ENCODE measurements around the gene DUOXA1.
"Not testable (repeated sequence)": the region's sequence is repeated elsewhere in the genome, so short reads cannot be mapped to it uniquely, and the experiment has no call there.

DUOXA1 gene

DNA sequence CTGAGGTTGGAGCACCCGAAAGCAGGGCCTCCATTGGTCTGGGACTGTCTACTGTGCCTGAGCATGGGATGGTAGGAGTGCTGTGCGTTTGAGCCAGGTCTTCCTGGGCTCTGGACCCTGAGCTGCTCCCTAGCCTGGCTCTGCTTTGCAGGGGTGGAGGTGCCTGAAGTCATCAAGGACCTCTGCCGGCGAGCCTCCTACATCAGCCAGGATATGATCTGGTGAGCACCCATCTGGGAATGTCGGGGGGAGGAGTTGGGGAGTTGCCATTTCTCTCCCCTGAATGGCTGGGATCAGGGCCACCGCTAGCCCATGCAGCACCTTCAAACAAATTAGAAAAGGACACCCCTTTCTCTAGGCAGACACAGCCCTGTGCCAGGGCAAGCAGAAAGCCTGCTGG is 20.8 kb upstream of the DUOXA1 start:
- DNase-seq = no peak

- no peak for DNase-seq
Measured at GRCh38 chr15:45149060-45149459, 19.4 kb upstream of the DUOXA1 start.

DNA sequence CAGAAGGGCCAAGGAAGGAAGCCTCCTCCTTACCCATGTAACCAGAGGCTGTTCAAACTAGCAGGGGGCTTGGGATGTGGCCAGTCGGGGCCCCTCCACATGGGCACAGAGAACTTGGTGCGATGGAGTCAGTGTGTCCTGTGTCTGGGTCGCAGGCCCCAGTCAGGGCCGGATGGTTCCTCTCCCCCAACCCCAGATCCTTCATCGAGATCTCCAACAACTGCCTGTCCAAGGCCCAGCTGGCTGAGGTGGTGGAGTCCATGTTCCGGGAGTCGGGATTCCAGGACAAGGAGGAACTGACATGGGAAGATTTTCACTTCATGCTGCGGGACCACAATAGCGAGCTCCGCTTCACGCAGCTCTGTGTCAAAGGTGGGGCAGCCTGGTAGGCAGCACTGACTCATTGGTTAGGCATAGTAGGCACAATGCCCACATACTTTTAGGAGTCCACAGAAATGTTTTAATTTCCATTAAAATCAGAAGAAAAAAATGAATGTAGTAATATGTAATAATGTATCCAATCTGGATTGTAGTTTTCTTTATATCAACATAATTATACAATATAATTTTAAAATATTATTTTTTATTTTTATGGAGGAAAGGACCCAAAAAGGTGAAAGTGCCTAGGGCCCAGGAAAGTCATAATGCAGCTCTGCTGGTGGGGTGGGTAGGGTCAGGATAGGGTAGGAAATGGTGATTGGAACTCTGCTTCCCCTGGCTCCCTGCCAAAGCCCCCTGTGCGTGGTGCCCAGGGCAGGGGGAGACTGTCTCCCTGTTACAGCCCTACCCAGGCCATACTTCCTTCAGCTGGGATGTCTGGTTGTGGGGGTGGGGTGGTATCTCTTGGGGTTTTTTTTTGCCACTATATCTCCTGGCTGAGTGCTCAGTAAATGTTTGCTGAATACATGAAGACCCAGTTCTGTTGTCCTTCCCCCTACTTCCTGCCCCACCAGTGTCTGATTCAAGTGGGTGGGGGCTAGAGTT is 18.7 kb upstream of the DUOXA1 start:
- no peak for DNase-seq

DNA sequence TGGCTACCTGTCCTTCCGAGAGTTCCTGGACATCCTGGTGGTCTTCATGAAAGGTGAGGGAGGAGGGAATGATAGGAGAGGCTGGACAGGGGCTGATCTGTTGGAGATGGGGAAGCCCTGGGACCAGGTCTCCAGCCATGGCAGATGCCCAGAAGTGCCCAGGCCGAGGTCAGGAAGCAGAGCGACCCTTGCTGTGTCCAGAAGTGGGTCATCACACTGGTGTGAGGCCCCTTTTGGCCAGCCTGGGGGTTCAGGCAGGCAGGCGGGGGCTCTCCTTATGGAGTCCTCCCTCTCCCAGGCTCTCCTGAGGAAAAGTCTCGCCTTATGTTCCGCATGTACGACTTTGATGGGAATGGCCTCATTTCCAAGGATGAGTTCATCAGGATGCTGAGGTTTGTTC is 17.9 kb upstream of the DUOXA1 start:
- DNase-seq = no peak

- DNase-seq = no peak
Measured at GRCh38 chr15:45146405-45146804, 16.7 kb upstream of the DUOXA1 start.

DNA sequence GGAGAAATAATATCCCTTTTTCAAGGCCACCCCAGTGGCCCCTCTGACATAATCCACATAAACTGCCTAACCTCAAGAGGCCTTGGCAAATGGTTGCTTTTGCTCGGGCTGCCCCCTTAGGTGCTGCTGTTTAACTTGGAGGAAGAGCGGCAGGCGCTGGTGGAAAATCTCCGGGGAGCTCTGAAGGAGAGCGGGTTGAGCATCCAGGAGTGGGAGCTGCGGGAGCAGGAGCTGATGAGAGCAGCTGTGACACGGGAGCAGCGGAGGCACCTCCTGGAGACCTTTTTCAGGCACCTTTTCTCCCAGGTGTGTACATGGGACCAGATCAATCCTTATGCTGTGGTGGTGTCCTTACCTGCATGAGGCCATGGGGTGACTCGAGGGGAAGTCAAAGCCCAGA is 15.1 kb upstream of the DUOXA1 start:
- no peak for DNase-seq

GRCh38 chr15:45143946-45144345 is 14.3 kb upstream of the DUOXA1 start:
- no peak for DNase-seq

- DNase-seq = no peak
Measured at GRCh38 chr15:45143056-45143455, 13.4 kb upstream of the DUOXA1 start.

GRCh38 chr15:45141386-45141785 is 11.7 kb upstream of the DUOXA1 start:
- DNase-seq = no peak

- no peak for DNase-seq
Measured at GRCh38 chr15:45140557-45141250, 11.0 kb upstream of the DUOXA1 start.

DNA sequence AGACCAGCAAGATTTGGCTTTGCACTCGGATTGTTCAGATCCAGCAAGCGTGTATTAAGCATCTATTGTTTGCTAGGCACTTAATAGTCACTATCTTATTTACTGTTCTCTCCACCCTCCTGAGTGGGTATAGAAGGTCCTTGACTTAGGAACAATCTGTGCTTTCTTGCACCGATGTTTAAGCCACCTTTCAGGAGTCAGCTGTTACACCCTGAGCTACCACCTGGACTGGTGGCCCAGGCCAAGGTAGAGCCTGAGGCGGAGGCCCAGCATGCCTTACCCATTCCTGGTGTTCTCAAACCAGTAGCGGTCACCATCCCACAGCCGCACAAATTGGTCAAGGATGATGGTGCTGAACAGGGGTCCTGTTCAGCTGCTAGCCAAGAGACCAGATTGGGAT is 10.1 kb upstream of the DUOXA1 start:
- no peak for DNase-seq

DNA sequence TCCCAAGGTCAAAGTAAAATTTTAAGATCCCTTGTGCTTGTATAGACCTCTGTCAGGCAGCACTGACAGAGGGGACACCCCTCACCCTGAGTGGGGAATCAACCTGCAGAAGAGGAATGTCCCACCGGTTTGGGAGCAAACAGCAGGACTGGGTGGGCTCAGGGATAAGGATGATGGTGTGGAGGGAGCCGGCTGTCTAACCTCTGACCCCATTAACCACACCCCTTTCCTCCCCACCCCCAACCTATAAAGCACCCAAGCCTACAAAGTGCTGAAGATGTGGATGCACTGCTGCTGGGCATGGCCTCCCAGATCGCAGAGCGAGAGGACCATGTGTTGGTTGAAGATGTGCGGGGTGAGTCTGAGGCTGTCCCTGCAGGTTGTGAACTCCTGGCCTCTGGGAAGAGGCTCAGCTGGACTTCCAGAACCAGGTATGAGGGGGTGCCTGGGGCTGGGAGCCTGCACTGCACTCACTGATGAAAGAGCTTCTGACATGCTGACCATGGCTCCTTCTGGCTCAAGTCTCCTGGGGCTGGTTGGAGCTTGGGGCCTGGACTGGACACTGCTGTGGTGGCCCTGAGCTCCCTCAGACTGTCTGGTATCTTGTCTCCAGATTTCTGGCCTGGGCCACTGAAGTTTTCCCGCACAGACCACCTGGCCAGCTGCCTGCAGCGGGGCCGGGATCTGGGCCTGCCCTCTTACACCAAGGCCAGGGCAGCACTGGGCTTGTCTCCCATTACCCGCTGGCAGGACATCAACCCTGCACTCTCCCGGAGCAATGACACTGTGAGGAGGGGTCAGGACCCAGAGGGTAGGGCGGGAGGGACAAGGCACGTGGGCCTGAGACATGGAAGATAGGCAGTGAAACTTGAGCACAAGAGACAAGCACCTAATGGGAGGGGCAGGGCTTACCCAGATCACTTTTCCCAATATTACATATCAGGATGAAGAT is 9.4 kb upstream of the DUOXA1 start:
- no peak for DNase-seq

DNA sequence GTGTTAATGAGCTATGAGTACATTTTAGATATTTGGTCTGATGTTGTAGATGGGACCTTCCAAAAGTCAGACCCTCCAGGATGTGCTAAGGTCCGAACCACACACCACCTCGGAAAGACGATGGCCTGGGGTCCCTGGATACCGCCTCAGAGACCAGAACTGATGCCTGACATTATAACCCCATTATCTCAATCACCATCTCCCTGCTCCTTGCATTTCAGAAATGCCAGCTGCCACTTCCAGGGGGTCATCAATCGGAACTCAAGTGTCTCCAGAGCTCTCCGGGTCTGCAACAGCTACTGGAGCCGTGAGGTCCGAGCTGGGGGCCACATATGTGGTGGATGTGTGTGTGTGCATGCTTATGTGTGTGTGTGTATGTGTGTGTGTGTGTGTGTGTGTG is 8.0 kb upstream of the DUOXA1 start:
- DNase-seq = no peak

GRCh38 chr15:45136378-45136764 is 6.7 kb upstream of the DUOXA1 start:
- DNase-seq = no peak

- not testable (repeated sequence) for DNase-seq
Measured at GRCh38 chr15:45135705-45136377, 6.2 kb upstream of the DUOXA1 start.

DNA sequence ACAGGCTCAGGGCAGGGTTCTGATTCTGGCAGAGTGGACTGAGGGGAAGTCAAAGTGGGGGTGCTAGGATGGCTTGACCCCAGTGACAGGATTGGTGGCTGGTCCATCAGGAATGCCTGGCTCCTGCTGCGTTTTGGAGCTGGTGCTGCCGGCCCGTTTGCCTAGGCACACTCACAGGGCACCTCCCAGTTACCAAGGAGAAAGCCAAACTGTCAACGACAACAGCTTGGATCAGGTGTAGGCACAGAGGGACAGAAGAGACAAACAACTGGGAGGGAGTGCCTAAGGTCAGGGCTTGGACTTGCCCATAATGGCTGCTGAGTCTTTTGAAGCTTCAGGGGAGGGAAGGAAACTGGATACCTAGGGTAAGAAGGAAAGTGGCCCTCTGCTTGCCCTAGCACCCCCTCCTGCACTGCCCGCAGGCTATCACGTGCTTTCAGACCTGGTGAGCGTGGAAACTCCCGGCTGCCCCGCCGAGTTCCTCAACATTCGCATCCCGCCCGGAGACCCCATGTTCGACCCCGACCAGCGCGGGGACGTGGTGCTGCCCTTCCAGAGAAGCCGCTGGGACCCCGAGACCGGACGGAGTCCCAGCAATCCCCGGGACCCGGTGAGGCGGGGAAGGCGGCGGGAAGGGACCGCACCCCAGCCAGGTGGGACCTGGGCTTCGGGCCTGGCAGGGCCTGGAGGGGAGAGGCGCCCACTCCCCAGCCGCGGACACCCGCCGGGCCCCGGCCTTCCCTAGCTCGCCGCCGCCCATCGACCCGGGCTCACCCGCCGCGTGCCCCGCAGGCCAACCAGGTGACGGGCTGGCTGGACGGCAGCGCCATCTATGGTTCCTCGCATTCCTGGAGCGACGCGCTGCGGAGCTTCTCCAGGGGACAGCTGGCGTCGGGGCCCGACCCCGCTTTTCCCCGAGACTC is 5.3 kb upstream of the DUOXA1 start:
- DNase-seq = no peak

DNA sequence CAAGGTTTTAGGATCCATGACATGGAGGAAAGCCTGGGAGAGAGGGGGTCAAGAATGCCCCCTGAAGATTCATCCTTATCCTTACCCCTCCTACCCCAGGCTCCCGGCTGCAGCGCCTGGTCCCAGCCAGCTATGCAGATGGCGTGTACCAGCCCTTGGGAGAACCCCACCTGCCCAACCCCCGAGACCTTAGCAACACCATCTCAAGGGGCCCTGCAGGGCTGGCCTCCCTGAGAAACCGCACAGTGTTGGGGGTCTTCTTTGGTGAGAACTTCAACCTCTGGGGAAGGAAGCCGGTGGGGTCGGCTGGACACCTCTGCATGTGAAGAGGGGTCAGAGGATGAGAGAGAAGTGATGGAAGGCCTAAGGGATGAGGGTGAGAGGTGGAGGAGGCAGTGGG is 4.4 kb upstream of the DUOXA1 start:
- no peak for DNase-seq

DNA sequence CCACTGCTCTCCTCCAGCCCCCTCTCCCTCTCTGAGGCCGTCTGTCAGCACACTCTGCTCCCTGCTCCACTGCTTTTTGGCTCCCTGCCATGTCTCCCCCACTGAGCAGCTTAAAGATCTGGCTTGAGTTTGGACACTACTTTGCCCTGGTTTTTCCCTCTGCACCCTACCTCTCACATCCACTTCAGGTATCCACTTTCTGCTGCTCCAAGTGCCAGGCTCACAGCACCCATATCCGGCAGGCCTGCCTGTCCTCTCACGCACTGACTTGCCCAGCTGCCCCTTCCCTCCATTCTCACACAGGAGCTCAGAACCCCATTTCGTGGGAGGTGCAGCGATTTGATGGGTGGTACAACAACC is 3.9 kb upstream of the DUOXA1 start:
- DNase-seq = no peak

GRCh38 chr15:45132844-45133560 is 3.3 kb upstream of the DUOXA1 start:
- no peak for DNase-seq

GRCh38 chr15:45131510-45131909 is 1.8 kb upstream of the DUOXA1 start:
- no peak for DNase-seq
